HK-2 (cell line): Measurements from ENCODE around the gene AQP12B.

Experiments
- DNase-seq: peaks from one replicate; pipeline ENCODE4 v3.0.0-alpha.2; 2018; ENCODE audit not compliant: unreplicated experiment

AQP12B gene

GRCh38 chr2:240717681-240718581, 35.2 kb upstream of the AQP12B start:
- no peak for DNase-seq

- DNase-seq, result no peak
Measured at GRCh38 chr2:240717181-240717641, 34.5 kb upstream of the AQP12B start.

- DNase-seq, result no peak
Measured at GRCh38 chr2:240716130-240716798, 33.6 kb upstream of the AQP12B start.

GRCh38 chr2:240714747-240715725, 32.4 kb upstream of the AQP12B start:
- no peak for DNase-seq

- no peak for DNase-seq
Measured at GRCh38 chr2:240713928-240714746, 31.5 kb upstream of the AQP12B start.

GRCh38 chr2:240713071-240713927, 30.6 kb upstream of the AQP12B start:
- DNase-seq, result no peak

- no peak for DNase-seq
Measured at GRCh38 chr2:240712121-240712520, 29.4 kb upstream of the AQP12B start.

- DNase-seq, result no peak
Measured at GRCh38 chr2:240711701-240712100, 29.0 kb upstream of the AQP12B start.

- no peak for DNase-seq
Measured at GRCh38 chr2:240711296-240711695, 28.6 kb upstream of the AQP12B start.

GRCh38 chr2:240708457-240708856, 25.8 kb upstream of the AQP12B start:
- no peak for DNase-seq

GRCh38 chr2:240707821-240708220, 25.1 kb upstream of the AQP12B start:
- no peak for DNase-seq

- DNase-seq, result no peak
Measured at GRCh38 chr2:240707043-240707756, 24.5 kb upstream of the AQP12B start.

- no peak for DNase-seq
Measured at GRCh38 chr2:240705204-240705791, 22.6 kb upstream of the AQP12B start.

GRCh38 chr2:240704651-240705050, 22.0 kb upstream of the AQP12B start:
- no peak for DNase-seq

- DNase-seq, result no peak
Measured at GRCh38 chr2:240703417-240704341, 21.0 kb upstream of the AQP12B start.

GRCh38 chr2:240702640-240703011, 19.9 kb upstream of the AQP12B start:
- DNase-seq, result no peak

- no peak for DNase-seq
Measured at GRCh38 chr2:240701736-240702639, 19.3 kb upstream of the AQP12B start.
